NCI-H1930 (cell line): ENCODE data around the gene CHD3.

Experiments
- DNase-seq, 2 experiments: peaks; one replicate each; lab custom pipeline; 2025; lab: John Stamatoyannopoulos, UW

The CHD3 gene

DNA sequence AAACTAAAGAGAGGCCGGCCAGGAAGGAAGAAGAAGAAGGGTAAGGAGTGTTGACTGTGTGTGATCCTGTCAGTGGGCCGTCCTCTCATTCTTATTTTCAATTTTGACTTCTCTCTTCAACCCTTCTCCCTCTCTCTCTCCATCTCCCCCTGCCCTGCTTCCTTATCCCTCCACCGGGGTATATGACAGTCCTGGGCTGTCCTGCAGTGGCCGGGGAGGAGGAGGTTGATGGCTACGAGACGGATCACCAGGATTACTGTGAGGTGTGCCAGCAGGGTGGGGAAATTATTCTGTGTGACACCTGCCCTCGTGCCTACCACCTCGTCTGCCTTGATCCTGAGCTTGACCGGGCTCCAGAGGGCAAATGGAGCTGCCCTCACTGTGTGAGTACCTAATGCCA lies 5.6 kb downstream of the CHD3 start:
- no peak for DNase-seq

DNA sequence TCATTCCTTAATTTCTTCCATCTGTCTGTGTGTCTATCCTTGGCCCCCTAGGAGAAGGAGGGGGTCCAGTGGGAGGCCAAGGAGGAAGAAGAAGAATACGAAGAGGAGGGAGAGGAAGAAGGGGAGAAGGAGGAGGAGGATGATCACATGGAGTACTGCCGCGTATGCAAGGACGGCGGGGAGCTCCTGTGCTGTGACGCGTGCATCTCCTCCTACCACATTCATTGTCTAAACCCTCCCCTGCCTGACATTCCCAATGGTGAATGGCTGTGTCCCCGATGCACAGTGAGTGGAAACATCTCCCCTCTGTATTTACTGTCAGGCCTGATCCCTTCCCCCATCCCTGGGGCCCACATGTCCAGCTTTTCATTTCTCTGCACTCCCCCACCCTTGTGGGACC lies 6.3 kb downstream of the CHD3 start:
- DNase-seq, result no peak

DNA sequence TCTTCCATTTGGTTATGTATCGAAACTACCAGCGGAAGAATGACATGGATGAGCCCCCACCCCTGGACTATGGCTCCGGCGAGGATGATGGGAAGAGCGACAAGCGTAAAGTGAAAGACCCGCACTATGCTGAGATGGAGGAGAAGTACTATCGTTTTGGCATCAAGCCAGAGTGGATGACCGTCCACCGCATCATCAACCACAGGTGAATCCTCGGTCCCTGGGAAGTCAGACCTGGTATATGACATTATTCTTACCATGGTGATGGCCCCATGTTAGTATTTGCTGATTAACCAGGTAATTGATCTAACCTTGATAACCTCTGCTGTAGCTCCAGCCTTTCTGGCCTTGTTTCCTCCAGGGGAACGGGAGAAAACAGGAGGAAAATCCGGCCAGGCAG lies 8.5 kb downstream of the CHD3 start:
- no peak for DNase-seq

DNA sequence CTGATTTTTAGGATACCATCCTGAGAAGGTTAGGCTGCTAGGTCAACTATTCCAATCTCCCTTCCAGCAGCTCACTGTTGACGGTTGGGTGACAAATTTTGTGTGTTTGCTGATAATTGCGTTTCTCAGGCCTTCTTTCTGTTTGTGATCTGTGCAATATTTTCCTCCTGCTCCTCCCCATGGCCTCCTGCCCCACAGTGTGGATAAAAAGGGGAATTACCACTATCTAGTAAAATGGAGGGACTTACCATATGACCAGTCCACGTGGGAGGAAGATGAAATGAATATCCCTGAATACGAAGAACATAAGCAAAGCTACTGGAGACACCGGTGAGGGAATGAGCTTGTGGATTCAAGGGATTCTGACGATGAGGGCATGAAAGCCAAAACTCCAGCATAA lies 9.2 kb downstream of the CHD3 start:
- no peak for DNase-seq

DNA sequence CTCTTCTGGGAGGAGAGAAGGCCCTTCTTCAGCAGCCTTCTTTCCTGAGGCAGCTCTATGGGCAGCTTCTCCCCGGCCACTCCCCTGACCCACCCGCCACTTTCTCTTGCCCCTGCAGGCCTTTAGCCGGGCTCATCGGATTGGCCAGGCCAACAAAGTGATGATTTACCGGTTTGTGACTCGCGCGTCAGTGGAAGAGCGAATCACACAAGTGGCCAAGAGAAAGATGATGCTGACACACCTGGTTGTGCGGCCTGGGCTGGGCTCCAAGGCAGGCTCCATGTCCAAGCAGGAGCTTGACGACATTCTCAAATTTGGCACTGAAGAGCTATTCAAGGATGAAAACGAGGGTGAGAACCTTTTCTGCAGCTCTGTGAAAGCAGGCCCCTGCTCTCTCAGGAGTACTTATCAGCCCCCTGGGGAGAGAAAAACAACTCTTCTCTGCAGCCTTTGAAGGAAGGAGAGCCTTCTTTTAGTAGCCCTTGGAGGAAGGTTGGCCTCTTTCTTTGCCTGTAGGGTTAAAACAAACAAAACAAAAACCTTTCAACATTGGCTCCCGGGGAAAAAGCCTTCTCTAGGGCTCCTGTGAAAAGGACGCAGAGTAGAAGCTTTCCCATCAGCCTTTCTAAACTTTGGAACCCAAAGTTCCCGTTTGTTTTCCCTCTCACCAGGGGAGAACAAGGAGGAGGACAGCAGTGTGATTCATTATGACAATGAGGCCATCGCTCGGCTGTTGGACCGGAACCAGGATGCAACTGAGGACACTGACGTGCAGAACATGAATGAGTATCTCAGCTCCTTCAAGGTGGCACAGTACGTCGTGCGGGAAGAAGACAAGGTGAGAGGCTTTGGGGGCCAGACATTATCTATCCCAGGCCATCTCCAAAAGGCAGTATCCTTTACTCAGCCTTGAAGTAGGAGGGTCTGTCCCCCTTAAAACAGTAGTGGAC lies 14.8 kb downstream of the CHD3 start:
- no peak for DNase-seq

DNA sequence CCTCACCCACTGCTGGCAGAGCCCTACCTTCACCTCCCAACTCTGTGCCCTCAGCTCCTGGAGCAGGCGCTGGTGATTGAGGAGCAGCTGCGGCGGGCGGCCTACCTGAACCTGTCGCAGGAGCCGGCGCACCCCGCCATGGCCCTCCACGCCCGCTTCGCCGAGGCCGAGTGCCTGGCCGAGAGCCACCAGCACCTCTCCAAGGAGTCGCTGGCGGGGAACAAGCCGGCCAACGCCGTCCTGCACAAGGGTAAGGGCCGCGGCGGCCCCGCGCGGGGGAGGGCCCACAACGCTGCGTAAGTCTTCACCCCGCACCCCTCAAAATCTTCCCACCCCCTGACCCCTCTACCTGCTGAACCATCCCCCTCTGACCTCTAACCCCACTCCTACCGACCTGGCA lies 20.5 kb downstream of the CHD3 start:
- DNase-seq, result no peak

DNA sequence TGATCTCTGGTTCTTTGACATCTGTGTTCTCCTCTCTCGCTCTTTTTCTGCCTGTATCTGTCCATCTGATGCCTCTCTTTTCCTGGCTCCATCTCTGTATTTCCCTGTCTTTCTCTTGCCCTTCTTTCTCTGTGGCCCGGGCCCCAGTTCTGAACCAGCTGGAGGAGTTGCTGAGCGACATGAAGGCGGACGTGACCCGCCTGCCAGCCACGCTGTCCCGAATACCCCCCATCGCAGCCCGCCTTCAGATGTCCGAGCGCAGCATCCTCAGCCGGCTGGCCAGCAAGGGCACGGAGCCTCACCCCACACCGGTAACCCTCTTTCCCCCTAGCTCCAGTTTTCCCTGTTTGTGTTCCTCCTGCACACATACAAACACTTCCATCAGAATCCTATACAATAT lies 21.7 kb downstream of the CHD3 start:
- no peak for DNase-seq

DNA sequence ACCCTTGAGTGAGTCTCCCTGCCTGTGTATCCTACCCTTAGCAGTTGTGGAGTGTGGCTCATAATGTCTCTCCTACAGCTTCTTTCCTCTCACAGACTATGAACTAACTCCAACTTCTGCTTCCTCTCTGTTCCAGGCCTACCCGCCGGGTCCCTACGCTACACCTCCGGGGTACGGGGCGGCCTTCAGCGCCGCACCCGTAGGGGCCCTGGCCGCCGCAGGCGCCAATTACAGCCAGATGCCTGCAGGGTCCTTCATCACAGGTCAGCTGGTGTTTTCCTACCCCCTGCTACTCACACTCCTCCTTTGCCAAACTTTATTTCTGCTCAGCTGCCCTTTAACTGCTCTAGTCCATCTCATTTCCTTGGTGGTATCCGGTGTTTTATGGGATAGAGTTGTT lies 22.1 kb downstream of the CHD3 start:
- no peak for DNase-seq

DNA sequence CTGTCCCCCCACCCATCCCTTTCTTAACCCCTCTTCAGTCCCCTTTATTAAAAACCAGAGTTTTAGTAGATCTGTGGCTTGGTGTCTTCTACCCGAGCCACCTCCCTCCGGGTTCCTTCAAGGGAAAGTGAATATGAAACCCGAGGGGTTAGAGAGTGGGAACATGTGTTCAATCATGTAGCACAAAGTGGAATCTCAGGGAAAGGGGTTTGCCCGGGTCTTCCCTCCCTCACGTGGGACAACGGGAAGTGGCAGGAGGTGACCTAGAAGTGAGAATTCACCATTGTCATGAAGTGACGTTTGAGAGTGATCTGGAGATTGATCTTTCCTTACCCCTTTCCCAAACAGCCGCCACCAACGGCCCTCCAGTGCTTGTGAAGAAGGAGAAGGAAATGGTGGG lies 22.5 kb downstream of the CHD3 start:
- DNase-seq, result no peak

DNA sequence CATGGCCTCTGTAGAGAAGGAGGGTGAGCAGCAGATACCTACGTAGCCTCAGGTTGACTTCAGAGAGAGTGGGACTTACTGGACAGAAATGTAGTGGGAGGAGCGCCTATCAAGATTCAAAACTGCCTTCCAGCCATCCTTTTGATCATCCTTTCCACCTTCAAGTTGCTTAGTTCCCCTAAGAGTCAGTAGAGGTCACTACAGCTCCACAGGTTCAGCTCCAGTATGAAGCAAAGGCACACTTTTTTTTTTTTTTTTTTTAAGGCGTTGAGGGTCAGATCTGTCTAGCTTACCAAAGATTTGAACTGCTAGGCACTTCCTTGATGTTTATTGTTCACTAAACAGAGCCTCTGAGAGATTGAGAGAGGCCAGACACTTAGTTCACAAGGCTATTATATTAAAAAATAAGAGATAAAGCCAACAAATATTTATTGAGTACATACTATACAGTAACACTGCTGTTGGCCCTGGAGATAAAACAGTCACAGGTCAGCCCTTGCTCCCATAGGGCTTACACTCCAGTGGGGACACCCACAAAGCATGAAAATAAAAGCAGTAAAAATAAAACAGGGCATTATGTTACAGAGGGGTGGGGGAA lies 24.4 kb downstream of the CHD3 start:
- DNase-seq, result peak; percentile 42 to 52

DNA sequence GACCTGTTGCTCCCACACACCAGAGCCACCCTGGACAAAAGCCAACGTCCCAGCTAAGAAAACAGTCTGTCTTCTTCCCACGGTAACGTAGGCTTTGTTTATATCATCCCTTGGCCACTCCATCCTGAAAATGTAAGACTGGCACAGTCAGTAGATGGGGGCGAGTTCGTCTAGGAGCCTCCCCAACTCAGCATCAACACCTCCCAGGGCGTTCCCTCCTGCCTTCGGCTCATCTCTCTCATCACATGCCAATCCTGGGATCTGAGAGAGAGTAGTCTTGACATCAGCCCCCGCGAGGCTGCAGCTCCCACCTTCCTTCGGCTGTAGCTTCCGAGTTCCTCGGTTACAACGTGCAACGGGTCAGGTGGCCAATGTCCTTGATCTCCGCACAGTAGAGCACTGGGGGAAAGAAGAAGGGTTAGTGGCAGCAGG lies 26.6 kb downstream of the CHD3 start:
- no peak for DNase-seq

DNA sequence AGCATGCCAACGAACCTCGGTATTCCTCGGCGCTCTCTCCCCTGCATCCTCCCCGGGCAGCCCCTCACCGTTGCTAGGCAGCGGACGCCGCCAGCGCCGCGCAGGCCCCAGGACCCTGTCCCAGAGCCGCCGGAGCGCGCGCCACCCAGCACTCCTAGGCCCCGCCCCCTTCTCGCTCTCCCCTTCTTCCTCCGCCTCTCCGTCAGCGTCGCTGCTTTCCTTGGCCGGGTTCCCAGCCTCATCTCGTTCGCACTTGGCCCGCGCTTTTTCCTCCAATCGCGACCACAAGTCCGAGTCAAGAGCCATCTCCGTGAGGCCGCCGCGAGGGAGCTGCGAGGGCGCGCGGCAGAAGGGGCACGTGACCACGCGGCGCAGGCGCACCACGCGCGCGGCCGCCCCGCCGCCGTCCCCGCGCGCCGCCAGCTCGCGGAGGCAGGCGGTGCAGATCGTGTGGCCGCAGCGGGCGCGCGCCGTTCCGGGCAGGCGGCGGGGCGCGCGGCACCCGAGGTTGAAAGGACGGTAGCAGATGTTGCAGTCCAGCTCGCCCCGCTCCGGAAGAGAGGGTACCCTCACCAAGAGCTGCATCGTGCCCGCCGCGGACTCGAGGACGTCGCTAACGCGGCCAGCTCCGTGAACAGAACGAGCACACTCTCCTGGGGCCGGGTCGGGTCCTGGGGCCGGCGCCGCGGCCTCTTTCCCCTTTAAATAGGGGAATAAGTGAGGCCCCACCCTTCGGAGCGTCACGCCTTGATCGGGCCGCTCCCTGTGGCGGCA lies 27.2 kb downstream of the CHD3 start, which contains the start of gene RNF227:
Gene RNF227, minus strand, starts transcription at position 679 of the 774 bp plus-strand sequence. Its CDS starts 94 bp downstream, at position 585.
- DNase-seq, result peak; percentile 90

DNA sequence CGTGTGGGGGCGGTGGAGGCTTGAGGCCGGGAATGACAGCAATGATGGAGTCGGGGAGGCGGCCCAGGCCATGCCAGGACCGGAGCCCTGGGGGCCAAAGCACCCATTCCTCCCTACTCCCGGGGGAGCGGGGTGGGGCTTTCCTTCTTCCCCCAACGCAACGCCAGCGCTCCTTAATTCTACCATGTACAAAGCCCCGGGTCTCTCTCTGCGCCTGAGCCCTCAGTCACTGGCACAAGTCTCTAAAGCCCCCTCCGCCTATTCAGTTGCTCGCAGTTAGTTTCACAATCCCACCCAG lies 27.7 kb downstream of the CHD3 start:
- no peak for DNase-seq

DNA sequence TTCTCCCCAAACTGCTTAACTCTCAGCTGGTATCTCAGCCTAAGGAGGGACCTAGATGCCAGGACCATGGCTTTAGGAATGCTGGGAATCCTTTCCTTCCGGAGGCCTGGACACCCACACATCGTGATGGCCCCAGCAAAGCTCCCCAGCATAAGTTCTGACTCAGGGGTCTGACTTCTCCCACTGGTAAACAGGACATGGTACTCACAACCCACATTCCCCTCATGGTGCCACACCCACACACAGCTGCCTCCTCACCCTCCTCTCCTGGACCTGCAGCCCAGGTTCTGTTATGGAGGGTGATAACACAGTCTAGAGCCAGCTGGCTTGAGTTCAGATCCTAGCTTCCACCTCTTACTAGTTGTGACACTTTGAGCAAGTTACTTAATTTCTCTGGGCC lies 28.2 kb downstream of the CHD3 start:
- no peak for DNase-seq

DNA sequence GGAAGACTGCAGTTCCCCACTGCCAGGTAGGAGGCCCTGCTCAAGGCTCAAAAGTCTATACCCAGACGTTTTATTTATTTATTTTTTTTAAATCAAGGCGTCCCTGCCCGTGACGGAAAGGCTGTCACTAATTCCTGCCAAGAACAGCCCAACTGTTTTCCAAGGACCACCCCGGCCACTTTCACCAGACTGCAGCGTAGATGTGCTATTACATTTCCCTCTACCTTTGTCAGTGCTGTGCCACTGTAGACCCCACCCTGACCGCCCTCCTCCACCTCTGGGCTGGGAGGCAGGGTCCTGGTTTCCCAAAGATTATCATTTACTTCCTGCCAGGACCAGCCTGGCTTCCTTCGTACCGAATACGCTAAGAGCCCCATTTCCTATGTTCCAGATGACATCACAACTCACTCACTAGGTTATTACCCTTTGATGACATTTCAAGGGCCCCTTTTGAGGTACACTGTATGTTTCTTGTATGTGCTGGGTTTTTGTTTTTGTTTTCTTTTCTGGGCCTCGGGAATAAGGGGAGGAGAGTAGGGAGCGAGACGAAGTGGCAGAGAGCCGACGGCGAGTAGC lies 33.8 kb downstream of the CHD3 start:
- no peak for DNase-seq

DNA sequence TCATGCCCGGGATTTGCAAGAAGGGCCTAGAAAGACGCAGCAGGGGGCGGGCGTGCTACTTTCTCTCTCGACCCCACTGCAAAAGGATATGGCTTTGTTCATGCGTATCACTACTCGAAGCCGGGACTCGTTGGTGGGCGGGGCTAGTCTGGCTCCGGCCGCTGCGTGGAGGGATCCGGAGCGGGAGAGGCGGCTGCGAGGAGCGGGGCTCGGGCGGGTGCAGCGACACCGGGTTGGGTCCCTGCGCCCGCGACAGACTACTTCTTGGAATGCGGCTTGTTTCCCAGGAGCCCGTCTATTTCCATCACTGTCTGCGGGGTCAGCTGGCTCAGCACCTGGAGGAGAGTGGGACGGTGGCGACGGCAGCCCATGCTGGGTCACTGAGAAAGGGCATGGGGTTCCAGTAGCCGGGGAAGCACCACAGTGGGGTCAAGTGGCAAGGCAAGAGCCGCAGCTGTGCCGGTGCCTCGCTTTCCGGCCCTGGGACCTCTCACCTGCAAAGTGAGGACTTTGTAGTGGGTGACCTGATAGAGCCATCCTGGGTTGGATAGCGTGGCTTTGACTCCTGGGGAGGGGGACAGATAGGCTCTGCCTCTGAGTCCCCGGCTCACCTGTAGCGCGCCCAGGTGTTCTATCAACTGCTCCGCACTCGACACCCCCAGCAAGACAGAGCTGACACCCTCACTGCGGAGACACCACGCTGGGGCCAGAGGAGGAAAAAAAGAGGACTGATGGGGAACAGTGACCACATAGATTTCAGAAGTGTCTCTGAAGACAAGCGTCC lies 34.4 kb downstream of the CHD3 start:
- peak; percentile 74 to 77 for DNase-seq

DNA sequence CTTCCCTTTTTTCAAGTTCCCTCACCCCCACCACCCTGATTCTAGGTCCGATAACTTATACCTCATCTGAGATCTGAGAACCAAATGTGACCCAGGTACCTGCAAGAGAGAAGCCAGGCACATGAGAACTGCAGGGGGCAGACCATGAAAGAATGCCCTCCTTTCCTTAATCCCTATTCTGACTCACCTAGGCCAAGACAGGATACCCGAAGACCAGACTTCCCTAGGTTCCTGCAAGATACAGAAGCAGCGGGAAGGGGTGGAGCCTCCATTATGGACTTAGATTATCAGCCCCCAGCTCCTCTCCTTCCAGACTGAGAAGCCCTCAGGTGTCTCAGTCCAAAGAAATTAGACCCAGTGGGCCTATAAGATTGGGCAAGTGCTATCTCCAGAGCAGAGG lies 39.0 kb downstream of the CHD3 start:
- DNase-seq, result no peak

DNA sequence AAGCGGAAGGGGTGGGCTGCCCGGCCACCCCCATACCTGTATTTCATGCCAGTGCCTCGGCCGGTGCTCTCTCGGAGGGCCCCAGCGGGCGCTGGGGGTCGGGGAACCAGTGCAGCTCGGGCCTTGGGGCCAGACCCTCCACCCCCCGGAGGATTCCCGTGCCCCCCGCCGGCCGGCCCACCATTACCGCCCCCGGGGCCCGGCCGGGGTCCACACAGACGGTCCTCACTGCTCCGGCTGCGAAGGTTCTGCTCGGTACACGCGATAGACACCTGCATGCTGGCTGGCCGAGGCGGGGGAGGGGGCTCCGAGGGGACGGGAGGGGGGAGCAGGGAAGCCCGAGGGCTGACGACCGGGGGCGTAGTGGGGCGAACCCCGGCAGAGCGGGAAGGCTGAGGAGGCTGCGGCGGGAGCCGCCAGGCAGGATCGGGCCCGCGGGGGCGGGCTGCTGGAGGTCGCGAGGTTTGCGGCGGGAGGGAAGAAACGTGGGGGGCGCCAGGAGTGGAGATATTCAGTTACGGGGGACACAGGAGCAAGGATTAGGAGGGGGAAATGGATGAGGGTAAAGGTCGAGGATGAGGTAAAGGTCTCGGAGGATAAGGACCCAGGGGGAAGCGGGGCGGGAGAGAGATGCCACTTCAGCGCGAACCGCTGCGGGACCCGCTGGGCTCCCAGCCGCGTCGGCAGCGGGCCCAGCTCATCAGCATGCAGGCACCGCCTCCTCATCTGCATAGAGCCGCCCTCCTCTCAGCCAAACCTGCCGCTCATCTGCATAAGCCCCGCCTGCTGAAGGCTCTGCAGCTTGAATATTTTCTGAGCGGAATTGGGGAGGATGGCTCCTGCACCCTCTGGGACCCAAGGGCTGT lies 40.8 kb downstream of the CHD3 start, which contains the start of gene KCNAB3:
Gene KCNAB3, minus strand, starts transcription at position 699 of the 866 bp plus-strand sequence. Its CDS starts 421 bp downstream, at position 278.
- DNase-seq, result no peak

DNA sequence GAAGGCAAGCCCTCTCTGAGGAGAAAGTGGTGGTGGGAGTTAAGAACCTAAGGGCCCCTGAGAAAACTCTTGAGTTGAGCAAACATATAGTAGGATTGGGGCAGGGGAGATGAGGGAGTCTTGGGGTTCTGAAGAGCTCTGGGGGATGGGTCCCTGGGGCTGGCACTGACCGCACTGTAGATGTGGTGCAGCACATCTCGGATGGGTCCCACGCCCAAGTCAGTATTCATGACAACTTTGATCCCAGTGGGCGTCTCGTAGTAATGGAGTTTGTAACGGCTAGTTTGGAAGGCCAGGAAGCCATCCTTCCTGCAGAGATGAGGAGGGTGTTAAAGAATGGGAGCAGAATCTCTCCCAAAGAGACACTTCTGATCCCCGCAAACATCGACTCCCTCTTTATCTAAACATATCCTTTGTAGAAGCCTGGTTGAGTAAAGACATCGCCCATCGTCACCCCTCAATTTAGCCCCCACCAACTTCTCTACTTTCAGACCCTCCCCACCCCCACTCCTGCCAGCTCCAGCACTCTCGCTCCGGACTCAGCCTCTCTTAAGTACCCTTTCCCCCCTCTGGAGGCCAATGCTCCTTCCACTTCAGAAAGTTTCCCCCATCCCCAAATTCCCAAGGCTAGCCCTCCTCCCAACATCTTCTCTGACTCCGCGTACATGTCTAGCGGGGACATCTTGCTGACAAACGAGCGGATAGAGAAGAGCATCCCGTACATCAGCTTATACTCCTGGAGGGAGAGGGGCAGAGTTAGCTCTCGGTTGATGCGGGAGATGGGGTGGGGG lies 42.4 kb downstream of the CHD3 start:
- no peak for DNase-seq
